SK-MEL-5 (cell line): ENCODE results near the gene LYPD3. TPM values are rescaled to one million over a fixed set of nuclear protein-coding genes. Genes with fewer than 3 reads are reported as not detected.
"Not testable (repeated sequence)": the region's sequence is repeated elsewhere in the genome, so short reads cannot be mapped to it uniquely, and the experiment has no call there.

Experiments used
- DNase-seq: peaks from one replicate; pipeline ENCODE4 v3.0.0-alpha.2; 2016; ENCODE audit warnings: low read depth, low spot score
- in situ Hi-C: cut with HindIII; loops from 2 replicates; pipeline ENCODE4 v1.10.0; 2016; ENCODE audit warnings: low sequenced_read_pairs, high pct_unique_total_duplicates, low pct_unique_long_range_greater_than_20kb
- polyA plus RNA-seq, 2 experiments: library from polyadenylated mRNA; depleted of rRNA; stranded (reverse); fragments of >200 nt; gene quantifications; 2 replicates each; pipeline ENCODE4 v1.2.3, GENCODE V29; 2015
- total RNA-seq: library from RNA; depleted of rRNA; stranded (reverse); fragments of >200 nt; shearing (Covaris generic); gene quantifications from 2 replicates; pipeline ENCODE4 v1.2.3, GENCODE V29; 2014; rRNA removed

Gene LYPD3
- 0.18 and 0.59 TPM in 2 replicates for total RNA-seq
- polyA plus RNA-seq (2015; cell fraction: cytosol; rRNA removed): 0.88 and 2.2 TPM in 2 replicates
- polyA plus RNA-seq (2015; cell fraction: nucleus; rRNA removed): 1.7 and 4.4 TPM in 2 replicates

DNA sequence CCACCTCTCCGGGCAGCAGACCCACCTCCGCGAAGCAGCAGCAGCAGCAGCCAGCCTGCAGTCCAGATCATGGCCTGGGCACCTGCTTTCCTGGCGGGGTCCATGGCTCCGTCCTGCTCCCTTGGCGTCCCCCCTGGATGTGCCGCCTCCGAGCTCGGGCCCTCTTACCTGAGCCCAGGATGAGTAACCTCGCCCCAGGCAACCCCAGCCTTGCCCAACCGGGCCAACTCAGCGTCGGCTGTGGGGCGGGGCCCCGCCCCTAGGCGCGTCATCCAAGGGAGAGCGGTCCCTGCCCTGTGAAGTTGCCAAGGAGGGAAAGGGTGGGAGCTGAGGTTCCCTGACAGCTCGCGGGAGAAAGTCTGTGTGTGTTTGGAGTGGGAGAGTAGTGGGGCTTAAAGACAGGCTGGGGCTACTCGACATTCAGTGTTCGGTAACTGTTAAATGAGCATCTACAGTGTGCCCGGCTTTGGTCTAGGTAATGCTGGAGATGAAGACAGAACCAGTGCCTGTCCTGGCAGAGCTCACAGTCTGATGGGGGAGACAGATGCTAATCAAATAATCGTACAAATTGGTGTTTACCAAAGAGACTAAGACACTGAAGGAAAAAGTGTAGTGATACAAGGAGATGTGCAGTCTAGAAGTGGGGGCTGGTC, at the start of gene LYPD3:
Gene LYPD3, minus strand, starts transcription at position 141 of the 653 bp plus-strand sequence. Its CDS starts 37 bp downstream, at position 104.
- no peak for DNase-seq
- in situ Hi-C loops: no loop called here

DNA sequence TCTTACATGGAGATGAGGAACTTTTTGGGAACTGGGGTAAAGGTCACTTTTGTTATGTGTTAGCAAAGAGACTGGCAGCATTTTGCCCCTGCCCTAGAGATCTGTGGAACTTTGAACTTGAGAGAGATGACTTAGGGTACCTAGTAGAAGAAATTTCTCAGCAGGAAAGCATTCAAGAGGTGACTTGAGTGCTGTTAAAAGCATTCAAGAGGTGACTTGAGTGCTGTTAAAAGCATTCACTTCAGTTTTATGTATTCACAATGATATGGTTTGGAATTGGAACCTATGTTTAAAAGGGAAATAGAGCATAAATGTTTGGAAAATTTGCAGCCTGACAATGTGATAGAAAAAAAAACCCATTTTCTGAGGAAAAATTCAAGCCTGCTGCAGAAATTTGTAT, 47.0 kb upstream of the LYPD3 start:
- DNase-seq, in situ Hi-C loops: not testable (repeated sequence)

DNA sequence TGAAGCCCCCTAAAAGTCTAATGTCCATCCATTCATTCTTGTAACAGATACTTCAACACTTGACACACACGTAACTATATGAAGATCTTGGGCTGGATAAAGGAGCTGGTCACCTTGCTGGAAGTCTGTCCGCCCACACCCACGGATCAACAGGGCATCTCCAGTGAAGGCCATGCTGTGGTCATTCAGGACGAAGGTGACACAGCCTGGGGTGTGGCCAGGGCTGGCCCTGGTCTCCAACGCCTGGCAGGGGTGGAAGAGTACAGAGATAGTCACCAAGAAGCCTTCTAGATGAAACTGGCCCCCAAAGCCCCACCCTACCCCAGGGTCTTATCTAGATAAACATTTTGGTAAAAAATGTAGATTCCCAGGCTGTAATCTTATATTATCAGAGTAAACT, 45.9 kb upstream of the LYPD3 start:
- in situ Hi-C loops: no loop called here
- no peak for DNase-seq

- in situ Hi-C loops: no loop called here
- DNase-seq: no peak
Observed at GRCh38 chr19:43510713-43511112, 45.3 kb upstream of the LYPD3 start.

- DNase-seq: no peak
- in situ Hi-C loops: no loop called here
Observed at GRCh38 chr19:43507880-43508279, 42.5 kb upstream of the LYPD3 start.

DNA sequence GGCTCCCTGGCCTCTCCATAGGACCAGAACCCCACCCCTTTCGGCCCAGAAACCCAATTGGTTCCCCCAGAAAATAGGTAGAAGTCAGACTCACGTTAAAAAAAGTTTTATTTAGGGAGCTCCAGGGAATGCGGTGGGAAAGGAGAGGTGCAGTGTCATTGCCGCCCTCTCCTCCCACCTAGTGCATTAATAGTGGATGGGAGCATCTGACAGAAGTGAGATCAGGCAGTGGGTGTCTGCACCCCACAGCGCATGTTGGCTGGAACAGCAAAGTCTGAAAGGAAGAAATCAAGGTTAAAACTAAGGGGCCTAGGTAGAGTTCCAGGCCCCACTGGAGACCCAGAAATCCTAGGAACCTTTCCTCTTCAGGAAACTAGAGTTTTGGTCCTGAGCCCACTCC, 41.2 kb upstream of the LYPD3 start:
- in situ Hi-C loops: no loop called here

DNA sequence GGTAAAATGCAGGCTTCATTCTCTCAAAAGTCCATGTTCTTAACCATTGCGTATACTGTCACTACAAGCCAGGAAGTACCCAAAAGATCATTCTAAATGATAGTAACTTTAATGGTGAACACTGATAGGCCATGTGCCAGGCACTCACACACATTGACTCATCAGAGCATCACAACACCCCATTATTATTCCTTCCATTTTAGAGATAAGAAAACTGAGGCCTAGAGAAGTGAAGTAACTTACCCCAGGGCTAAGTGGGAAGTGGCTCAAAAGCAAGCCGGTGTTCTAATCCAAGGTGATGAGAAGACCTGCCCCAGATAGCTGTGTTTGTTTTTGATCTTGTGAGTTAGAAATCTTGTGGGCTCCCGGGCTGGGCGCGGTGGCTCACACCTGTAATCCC, 40.5 kb upstream of the LYPD3 start:
- DNase-seq: no peak
- in situ Hi-C loops: no loop called here

More for the DNA sequence above, 41.2 kb upstream of the LYPD3 start:
- DNase-seq: no peak

DNA sequence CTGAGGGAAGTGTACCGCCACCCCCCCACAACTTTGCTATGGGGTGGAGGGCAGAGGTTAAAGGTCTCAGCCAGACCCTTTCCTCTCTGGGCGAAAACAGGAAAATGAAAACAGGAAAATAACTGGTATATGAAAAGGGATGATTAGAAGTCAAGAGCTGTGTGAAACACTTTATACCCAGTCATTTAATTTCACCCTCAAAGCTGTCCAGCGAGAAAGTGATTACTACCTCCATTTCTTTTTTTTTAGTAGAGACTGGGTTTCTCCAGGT, 39.7 kb upstream of the LYPD3 start:
- DNase-seq: no peak
- in situ Hi-C loops: no loop called here

DNA sequence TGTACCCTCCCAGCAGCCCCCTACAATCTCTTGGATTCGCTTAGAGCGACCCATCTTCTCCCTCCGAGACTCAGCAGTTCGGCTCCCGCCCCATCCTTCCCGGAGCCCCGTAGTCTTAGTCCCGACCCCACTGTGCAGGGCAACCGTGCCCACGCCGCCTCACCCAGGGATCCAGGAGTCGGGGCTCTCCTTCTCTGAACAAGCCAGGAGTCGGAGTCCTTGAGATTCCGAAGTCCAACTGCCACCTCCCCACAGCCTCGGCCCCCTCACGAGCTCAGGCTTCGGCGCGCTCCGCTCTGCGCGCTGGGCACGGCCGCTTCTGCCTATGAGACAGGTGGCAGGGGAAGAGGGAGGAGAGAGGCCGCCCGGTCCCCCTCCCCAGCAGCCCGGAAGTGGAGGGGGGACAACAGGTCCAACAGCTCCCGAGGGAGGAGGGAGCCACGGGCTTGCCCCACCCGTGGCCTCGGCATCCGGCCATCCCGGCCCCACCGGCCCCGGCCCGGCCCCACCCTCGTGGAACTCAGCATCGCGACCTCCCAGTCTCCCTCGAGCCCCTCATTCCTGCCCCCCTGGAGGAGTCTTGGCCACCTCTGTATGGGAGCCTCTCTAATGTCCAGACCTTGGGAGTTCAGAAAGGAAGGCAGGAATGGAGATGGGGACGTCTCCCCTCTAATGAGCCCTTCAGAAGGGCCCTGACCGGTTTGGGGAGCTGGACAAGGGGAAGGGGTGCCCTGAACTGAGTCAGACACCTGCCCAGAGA, 39.2 kb upstream of the LYPD3 start, which contains the start of gene PHLDB3:
Gene PHLDB3, minus strand, starts transcription at position 321 of the 760 bp plus-strand sequence. CDS start 628 bp downstream, outside the sequence.
- in situ Hi-C loops: no loop called here
- no peak for DNase-seq

- peak; percentile 93 for DNase-seq
- in situ Hi-C loops: no loop called here
Observed at GRCh38 chr19:43503501-43504425, 38.4 kb upstream of the LYPD3 start.

GRCh38 chr19:43502419-43502976, 37.1 kb upstream of the LYPD3 start:
- no peak for DNase-seq
- in situ Hi-C loops: no loop called here

DNA sequence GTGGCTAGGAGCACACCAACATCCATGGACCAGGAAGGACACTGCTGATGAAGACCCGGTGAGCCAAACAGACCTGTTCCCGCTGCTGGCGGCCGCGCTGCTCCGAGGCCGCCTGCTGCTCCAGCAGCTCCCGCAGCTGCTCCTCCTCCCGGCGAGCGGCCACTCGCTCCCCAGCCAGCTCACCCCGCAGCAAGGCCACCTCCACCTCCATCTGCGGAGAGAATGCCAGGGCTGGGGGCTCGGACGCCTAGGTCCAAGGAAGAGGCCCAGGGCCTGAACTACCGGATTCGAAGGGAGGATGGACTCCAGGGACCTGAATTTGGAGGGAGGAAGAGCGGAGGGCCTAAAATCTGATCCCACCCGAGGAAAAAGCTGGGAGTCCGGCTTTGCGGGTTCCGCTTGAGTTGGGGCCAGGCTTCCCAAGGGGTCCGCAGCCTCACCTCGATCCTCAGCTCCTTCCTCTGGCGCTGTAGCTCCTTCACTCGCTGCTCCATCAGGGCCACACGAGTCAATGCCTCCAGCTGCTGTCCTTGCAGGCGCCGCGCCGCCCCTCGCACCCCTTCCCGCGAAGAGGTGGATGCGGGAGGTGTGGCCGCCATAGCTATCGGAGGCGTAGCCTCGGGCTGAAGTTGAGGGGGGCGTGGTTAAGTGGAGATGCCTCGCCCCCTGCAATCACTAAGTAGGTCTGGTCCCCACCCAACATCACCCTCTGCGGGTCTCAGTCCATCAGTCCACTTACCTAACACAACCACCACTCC, 36.4 kb upstream of the LYPD3 start:
- no peak for DNase-seq
- in situ Hi-C loops: no loop called here

DNA sequence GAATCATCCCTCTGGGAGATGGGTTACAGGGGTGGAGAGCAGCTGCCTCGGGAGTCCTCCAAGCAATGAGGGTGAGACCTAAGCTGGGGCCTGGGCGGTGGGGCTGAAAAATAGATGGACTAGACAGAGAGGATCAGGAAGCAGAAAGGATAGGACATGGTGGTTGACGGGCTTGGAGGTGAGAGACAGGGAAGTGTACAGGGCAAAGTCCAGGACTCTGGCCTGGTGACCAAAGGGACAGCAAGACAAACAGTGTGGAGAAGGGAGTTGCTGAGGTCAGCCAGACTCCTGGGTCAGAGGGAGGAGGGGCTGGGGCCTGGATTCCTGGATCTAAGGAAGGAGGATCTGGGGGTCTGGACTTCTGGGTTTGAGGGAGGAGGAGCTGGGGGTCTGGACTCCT, 33.6 kb upstream of the LYPD3 start:
- in situ Hi-C loops: no loop called here
- DNase-seq: no peak

DNA sequence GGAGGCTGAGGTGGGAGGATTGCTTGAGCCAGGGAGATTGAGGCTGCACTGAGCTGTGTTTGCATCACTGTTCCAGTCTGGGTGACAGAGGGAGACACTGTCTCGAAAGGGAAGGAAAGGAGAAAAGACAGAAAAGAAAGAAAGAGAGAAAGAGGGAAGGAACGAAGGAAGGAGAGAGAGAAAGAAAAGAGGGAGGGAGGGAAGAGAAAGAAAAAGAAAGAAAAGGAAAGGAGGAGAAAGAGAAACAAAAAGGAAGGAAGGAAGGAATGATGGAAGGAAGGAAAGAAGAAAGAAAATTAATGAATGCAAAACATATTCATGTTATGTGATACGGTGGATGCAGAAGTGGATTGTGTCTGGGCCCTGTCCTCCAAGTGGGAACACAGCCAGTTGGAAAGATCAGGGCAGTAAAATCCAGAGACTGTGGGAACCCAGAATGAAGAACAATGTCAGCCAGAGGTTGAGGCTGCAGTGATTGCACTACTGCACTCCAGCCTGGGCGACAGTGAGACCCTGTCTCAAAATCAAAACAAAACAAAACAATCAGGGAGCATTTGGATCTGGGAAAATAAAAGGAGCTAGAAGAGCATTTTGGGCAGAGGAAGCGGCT, 32.9 kb upstream of the LYPD3 start:
- no peak for DNase-seq
- in situ Hi-C loops: no loop called here

DNA sequence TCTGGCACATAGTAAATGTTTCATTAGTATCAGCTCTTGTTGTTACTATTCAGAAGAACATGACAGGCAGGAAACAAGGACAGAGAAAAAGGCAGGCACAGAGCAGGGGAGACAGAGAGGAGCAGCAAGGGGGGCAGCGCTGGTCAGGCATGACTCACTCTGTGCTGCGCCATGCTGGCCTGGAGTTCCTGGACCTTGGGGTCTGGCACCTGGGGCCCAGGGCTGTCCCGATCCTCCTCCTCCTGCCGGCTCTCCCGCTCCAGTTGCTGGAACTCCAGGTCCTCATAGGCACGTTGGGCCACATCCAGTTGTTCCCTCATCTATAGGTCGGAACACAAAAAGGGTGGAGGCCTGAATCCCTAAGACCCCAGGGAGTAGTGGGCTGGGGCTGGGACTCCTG, 31.6 kb upstream of the LYPD3 start:
- DNase-seq: no peak

DNA sequence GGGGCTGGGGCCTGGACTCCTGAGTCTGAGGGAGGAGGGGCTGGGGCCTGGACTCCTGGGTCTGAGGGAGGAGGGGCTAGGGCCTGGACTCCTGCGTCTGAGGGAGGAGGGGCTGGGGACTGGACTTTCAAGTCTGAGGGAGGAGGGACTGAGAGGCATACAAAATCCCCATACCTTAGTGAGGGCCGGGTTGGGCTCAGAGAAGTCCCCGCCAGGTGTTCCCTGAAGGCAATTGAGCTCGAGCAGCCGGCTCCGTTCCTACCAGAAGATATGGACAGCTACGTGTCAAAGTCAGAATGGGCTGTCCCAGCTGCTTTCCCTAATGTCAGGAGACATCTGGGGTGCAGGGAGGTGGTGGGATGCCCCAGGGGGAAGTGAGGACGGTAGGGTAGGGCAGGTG, 29.7 kb upstream of the LYPD3 start:
- in situ Hi-C loops: no loop called here
- DNase-seq: no peak

More for the DNA sequence above, 31.6 kb upstream of the LYPD3 start:
- in situ Hi-C loops: no loop called here

DNA sequence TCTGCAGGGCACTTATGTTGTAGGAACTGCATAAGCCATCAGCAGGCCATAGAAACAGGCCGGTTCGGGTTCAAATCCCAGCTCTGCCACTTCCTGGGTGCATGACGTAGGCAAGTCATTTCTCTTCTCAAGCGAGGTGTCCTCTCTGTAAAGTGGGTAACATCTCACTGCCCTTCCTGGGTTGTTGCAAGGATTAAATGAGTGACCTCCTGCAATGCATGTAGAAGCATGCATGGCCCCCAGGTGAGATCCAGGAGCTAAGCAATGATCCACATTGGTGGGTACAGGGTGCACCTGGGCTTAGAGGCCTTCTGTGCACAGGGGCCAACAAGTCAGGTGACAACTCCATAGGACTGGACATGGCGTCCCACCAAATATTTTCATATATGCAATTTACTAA, 25.4 kb upstream of the LYPD3 start:
- DNase-seq: no peak
- in situ Hi-C loops: no loop called here
